Omental fat pad (tissue), 4 donors: ENCODE data around the gene PRPH2. TPM values are rescaled to one million over a fixed set of nuclear protein-coding genes. Genes with fewer than 3 reads are reported as not detected.
"Not testable (repeated sequence)": the region's sequence is repeated elsewhere in the genome, so short reads cannot be mapped to it uniquely, and the experiment has no call there.

ENCODE experiments used
- ATAC-seq: fragments of 150-250 bp; one replicate; pipeline ENCODE4 v1.9.1; 2016; ENCODE audit warnings: mild to moderate bottlenecking, moderate library complexity; ENCODE audit not compliant: low FRiP score
- DNase-seq: peaks from one replicate; pipeline ENCODE4 v3.0.0-alpha.2; 2019; ENCODE audit warnings: low spot score
- CTCF ChIP-seq, 3 donors: fragments of 450-650 bp; IDR thresholded peaks; one replicate each; pipeline ENCODE4 v1.5.1; 2016 to 2017; ENCODE audit warnings: antibody characterized with exemption in 3 of 3, mild to moderate bottlenecking in 3 of 3, moderate library complexity in 2 of 3
- total RNA-seq, 4 donors: library from RNA; depleted of rRNA; stranded (reverse); fragments of >200 nt; gene quantifications; one replicate each; pipeline ENCODE4 v1.1.0, GENCODE V29; 2016

Gene PRPH2
- total RNA-seq, 4 donors from 2014 or later = 0.38 to 1.4 (median 0.54) TPM

GRCh38 chr6:42742116-42742894, 19.9 kb upstream of the PRPH2 start:
- TF ChIP-seq CTCF (IDR thresholded peaks at IDR 0.05) = no peak
- ATAC-seq (no peak), DNase-seq (no peak)

GRCh38 chr6:42740725-42741124, 18.3 kb upstream of the PRPH2 start:
- TF ChIP-seq CTCF (IDR thresholded peaks at IDR 0.05) = no peak
- ATAC-seq (no peak), DNase-seq (no peak)

- no peak for ATAC-seq
- no peak for DNase-seq
- no peak for TF ChIP-seq CTCF (IDR thresholded peaks at IDR 0.05)
Observed at GRCh38 chr6:42735976-42736375, 13.6 kb upstream of the PRPH2 start.

GRCh38 chr6:42733867-42734481, 11.6 kb upstream of the PRPH2 start:
- DNase-seq = not testable (repeated sequence)

GRCh38 chr6:42729731-42730130, 7.3 kb upstream of the PRPH2 start:
- DNase-seq (no peak), ATAC-seq (no peak)
- TF ChIP-seq CTCF (IDR thresholded peaks at IDR 0.05) = no peak

More at GRCh38 chr6:42733867-42734481, 11.6 kb upstream of the PRPH2 start:
- not testable (repeated sequence) for ATAC-seq

- DNase-seq = no peak
- TF ChIP-seq CTCF (IDR thresholded peaks at IDR 0.05) = no peak
- no peak for ATAC-seq
Observed at GRCh38 chr6:42727627-42728026, 5.2 kb upstream of the PRPH2 start.

GRCh38 chr6:42727087-42727611, 4.8 kb upstream of the PRPH2 start:
- peak; percentile 51 for ATAC-seq
- DNase-seq = no peak
- no peak for TF ChIP-seq CTCF (IDR thresholded peaks at IDR 0.05)
